Measurements from ENCODE around the gene LSMEM2. TPM values are rescaled to one million over a fixed set of nuclear protein-coding genes. Genes with fewer than 3 reads are reported as not detected.
"Not testable (repeated sequence)": the region's sequence is repeated elsewhere in the genome, so short reads cannot be mapped to it uniquely, and the experiment has no call there.

Gene LSMEM2
- total RNA-seq, 1 donor from 2014 or later: not detected

GRCh38 chr3:50284121-50284520, 5.2 kb downstream of the LSMEM2 start:
- DNase-seq: not testable (repeated sequence)

- no peak for DNase-seq
Measured at GRCh38 chr3:50286322-50287227, 7.7 kb downstream of the LSMEM2 start.

- DNase-seq: no peak
Measured at GRCh38 chr3:50287262-50287661, 8.4 kb downstream of the LSMEM2 start.

- DNase-seq: no peak
Measured at GRCh38 chr3:50288387-50289007, 9.6 kb downstream of the LSMEM2 start.

- DNase-seq: no peak
Measured at GRCh38 chr3:50289130-50289529, 10.2 kb downstream of the LSMEM2 start.

DNA sequence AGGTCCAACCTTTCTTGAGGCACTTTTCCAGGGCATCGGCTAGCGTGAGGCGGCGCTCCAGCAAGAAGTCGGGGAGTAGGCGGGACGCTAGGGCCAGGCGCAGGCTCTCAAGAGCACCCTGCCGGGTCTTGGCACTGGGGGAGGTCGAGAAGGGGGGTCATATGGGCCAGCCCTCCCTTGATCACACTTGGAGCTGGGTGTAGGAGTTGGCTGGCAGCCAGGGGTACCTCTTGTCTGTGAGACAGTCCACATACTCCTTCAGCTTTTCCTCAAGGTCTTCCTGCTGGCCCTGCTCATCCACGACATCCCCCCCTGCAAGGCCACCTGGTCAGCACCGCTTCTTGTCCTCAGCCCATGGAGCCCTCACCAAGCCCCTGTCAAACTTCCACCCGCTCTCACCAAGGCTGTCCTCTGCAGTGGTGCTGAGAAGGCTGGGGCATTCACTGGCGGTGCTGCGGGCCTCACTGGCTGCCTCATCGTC, 11.3 kb downstream of the LSMEM2 start:
- DNase-seq: no peak

DNA sequence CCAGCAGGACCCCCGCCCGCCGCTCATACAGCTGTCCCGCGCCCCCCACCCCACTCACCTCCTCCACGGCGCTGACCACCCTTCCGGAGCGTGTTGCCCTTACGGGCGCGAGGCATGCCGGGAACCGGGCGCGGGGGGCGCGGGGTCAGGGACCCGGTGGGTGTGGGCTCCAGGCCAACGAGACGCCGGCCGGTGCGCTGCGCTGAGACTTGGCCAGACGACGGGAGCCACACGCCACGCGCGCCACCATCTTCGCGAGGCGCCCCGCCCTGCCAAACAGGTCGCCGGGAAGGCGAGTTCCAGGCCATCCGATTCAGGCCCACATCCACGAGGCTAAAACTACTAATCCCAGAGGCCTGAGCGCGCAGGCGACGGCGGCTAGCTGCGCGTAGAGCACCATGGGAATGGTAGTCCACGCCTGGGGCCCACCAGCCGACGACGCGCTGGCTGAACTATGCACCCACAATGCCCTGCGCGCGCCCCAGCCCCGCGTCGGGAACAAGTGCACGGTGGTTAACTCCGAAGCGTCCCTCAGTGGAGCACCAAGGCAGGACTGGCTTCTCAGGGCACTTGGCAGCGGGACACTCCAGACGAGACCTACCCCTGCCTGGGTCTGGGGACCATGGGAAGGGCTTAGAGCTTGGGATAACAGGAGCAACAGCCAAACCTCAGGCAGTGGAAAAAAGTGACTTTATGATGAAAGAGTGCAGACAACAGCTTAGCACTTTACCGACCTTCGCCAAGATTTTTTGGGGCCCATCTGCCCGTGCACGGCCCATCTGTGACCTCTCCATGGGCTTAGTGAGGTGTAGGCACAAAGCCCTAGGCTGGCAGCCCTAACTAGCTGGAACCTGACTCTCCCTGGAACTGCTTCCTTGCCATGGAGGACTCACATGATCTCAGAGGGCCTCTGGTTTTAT, 13.5 kb downstream of the LSMEM2 start, which contains the start of gene IFRD2:
TSS of gene IFRD2 (minus strand) at position 271 of the 920 bp plus-strand sequence. CDS start at position 116, 155 bp downstream.
- peak; percentile 99 for DNase-seq

GRCh38 chr3:50293079-50293801, 14.4 kb downstream of the LSMEM2 start:
- DNase-seq: no peak

GRCh38 chr3:50294089-50294488, 15.2 kb downstream of the LSMEM2 start:
- no peak for DNase-seq

GRCh38 chr3:50294492-50295403, 15.9 kb downstream of the LSMEM2 start:
- DNase-seq: no peak

DNA sequence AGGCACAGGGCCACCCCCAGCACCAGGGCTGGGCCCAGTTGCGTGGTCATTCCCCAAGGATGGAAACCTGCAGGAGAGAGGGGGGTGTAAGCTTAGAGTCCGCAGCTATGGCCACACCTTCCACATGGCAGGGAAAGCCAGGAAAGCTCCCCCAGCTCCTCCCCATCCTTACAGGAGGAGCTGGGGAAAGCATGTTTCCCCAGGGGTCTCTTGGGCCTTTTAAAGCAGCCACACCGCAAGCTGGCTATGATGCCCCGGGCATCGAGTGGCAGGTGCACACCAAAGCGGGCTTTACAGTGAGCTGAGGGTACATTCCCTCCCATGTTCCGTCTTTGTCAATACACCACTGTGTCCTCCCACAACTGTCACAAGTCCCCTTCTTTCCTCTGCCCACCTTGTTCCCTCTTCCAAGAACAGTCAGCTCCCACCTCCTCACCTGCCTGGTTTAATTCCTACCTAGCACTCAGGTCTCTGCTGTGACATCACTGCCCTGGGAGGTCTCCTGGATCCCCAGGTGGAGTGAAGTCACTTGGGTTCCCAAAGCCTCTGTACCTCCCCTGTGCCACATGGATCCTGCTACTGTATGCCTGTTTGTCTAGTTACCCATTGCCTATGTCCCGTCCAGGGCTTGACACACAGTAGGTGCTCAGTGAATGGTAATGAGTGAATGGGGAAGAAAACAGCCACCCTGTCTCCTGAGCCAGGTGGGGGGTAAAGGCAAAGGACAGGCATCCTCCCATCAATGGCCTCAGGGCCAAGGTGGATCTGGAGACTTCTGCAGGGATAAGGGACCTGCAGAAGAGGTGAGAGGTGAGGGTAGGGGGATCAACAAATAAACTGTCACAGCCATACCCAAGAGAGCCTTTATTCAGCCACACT, 16.9 kb downstream of the LSMEM2 start:
- DNase-seq: no peak

- no peak for DNase-seq
Measured at GRCh38 chr3:50296721-50297383, 18.0 kb downstream of the LSMEM2 start.

DNA sequence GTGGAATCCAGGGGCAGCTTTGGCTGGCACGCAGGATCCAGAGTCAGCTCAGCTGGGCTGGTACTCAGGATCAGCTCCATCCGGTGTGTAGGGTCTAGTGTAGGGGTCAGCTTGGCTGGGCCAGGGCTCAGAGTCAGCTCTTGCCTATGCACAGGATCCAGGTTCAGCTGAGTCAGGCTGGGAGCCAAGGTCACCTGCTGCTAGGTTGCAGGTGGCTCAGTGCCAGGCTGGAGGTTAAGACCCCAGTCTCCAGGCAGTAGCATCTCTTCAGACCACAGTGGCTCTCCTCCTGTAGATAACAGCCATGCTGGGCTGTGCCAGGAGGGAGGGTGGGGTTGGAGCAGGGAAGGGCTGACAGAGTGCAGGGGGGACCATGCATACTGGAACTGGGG, 18.5 kb downstream of the LSMEM2 start:
- no peak for DNase-seq

DNA sequence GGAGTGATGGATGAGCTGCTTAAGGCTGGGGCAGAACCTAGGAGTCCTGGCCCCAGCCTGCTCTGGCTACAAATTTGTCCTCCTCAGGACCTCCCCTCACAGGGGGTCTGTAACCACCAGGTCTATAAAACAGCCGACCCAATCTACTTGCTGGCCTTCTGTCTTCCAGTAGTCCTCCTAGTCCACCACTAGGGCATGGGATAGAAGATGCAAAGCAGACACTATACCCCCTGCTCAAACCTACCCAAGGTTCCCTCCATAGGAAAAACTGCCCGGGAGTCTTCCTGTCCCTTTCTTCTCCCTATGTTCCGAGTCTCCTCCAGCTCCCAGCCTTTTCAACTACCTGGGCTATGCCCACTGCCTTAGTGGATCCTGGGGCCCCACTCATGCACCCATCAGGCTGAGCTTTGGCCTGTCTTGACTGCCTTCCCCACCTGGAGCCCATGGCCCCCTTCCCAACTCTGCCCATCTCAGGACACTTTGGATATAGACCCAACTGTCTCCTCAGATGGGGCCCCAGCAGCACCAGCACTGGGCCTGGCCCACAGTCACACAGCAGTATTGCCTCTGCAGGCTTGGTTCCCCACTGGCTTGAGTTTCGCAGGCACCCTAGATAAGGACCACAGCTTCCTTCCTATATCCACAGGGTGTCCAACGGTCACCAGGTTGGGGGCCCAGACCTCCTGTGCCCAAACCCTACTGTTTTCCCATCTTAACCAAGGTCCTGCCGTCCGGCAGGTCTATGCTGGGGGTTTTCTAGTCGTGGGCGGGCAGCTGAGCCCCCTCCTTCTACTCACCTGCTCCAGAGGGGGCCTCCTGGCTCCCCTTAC, 19.2 kb downstream of the LSMEM2 start:
- no peak for DNase-seq

DNA sequence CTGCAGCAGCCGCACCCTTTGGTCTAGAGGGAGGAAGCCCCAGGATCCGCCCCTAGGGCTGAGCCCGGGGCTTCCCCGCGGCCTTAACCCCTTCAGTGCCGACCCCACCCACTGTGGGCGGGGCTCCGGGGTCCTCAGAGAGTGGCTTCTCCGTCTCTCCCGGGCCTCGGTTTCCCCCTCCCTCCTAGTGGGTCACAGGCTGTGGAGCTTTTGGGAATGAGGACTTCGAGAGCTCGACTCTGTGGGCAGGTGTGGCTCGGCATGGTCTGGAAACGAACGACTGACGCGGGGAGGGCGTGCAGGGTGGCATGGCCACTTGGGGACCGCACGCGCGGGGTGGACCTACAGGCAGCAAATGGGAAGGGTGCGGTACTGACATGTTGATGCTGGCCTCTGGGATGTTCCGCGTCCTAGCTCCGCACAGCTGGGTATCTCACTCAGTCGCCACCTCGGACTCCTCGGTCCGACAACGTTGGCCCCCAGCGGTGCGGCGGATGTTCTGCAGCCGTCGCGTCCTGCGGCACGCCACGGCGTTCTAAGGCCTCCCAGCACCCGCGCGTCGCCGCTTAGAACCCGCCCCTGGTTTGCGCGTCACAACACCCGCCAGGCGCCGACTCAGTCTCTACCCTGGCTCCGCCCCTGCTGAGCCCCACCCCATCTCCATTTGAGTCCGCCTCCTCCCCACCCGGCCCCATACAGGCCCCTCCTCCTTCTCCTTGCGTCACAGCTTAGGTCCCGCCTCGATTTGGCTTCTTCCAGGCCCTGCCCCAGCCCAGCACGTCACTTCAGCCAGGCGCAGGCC, 20.1 kb downstream of the LSMEM2 start, which contains the start of the genes HYAL3 and NAA80:
TSS of gene HYAL3 (minus strand) at position 570 of the 802 bp plus-strand sequence. CDS start 3,803 bp downstream, outside the sequence.
TSS of gene NAA80 (minus strand) at position 570 of the 802 bp plus-strand sequence. CDS start 1,942 bp downstream, outside the sequence.
- DNase-seq: peak; percentile 100

DNA sequence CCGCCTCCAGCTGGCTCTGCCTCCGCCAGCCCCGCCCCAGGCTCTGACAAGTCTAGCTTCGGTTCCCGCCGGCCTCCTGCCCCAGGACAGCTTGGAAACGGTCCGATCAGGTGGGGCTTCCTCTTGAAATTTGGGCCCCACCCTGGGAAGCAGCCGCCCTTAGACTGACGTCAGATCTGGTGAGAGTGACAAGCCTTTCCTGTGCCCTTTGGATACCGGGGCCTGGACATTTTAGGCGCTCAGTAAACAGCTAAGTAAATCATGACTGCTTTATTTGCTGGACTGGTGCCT, 20.7 kb downstream of the LSMEM2 start:
- DNase-seq: no peak
